SK-N-SH treated with all-trans-retinoic acid at 6 μM for 48 hours (cell line): ENCODE data around the gene LILRA5.

Source experiments
- ATAC-seq: fragments of 200-7000 bp; cut with Tn5 transposase; 3 replicates; pipeline ENCODE4 v1.9.1; 2020; ENCODE audit warnings: mild to moderate bottlenecking, moderate library complexity
- ARNTL ChIP-seq: fragments of 450-650 bp; formaldehyde crosslinking; IDR thresholded peaks from 2 replicates; pipeline ENCODE4 v1.5.0; 2020; ENCODE audit warnings: low read depth, mild to moderate bottlenecking, moderate library complexity, borderline replicate concordance
- BACH2 ChIP-seq: fragments of 250-450 bp; sonication (Bioruptor Pico); IDR thresholded peaks from 2 replicates; pipeline ENCODE4 v1.9.0; 2021; ENCODE audit warnings: mild to moderate bottlenecking, borderline replicate concordance
- CSDC2 ChIP-seq: fragments of 250-450 bp; sonication (Bioruptor Pico); IDR thresholded peaks from 2 replicates; pipeline ENCODE4 v1.5.0; 2020; ENCODE audit warnings: mild to moderate bottlenecking, moderate library complexity
- CSRNP3 ChIP-seq: fragments of 250-450 bp; sonication (Bioruptor Pico); IDR thresholded peaks from 2 replicates; pipeline ENCODE4 v1.5.1; 2021; ENCODE audit warnings: mild to moderate bottlenecking, moderate library complexity
- ESRRG ChIP-seq: fragments of 250-450 bp; sonication (Bioruptor Pico); IDR thresholded peaks from 2 replicates; pipeline ENCODE4 v1.6.1; 2021; ENCODE audit warnings: mild to moderate bottlenecking
- GLIS3 ChIP-seq: fragments of 250-450 bp; sonication (Bioruptor Pico); IDR thresholded peaks from 2 replicates; pipeline ENCODE4 v1.5.0; 2020; ENCODE audit warnings: mild to moderate bottlenecking, moderate library complexity
- ISL1 ChIP-seq: fragments of 250-450 bp; sonication (Bioruptor Pico); IDR thresholded peaks from 2 replicates; pipeline ENCODE4 v2.1.2; 2022; ENCODE audit warnings: mild to moderate bottlenecking, moderate library complexity
- OSR1 ChIP-seq: fragments of 250-450 bp; sonication (Bioruptor Pico); IDR thresholded peaks from 2 replicates; pipeline ENCODE4 v1.8.0; 2022; ENCODE audit warnings: moderate library complexity, mild to moderate bottlenecking, inconsistent platforms
- POU6F1 ChIP-seq: fragments of 250-450 bp; sonication (Bioruptor Pico); IDR thresholded peaks from 2 replicates; pipeline ENCODE4 v1.8.0; 2021; ENCODE audit warnings: low read depth, mild to moderate bottlenecking, moderate library complexity, borderline replicate concordance
- RARB ChIP-seq: fragments of 250-450 bp; sonication (Bioruptor Pico); IDR thresholded peaks from 2 replicates; pipeline ENCODE4 v1.8.0; 2021; ENCODE audit warnings: mild to moderate bottlenecking, moderate library complexity
- SNAI2 ChIP-seq: fragments of 250-450 bp; sonication (Bioruptor Pico); IDR thresholded peaks from 2 replicates; pipeline ENCODE4 v1.5.0; 2020; ENCODE audit warnings: mild to moderate bottlenecking, moderate library complexity
- TCF4 ChIP-seq: fragments of 250-450 bp; sonication (Bioruptor Pico); IDR thresholded peaks from 2 replicates; pipeline ENCODE4 v1.8.0; 2021; ENCODE audit warnings: mild to moderate bottlenecking, moderate library complexity, borderline replicate concordance
- TOX ChIP-seq: fragments of 250-450 bp; sonication (Bioruptor Pico); IDR thresholded peaks from 2 replicates; pipeline ENCODE4 v1.8.0; 2021; ENCODE audit warnings: mild to moderate bottlenecking, moderate library complexity, borderline replicate concordance
- ZC3H10 ChIP-seq: fragments of 250-450 bp; sonication (Bioruptor Pico); IDR thresholded peaks from 2 replicates; pipeline ENCODE4 v1.5.1; 2021; ENCODE audit warnings: mild to moderate bottlenecking, moderate library complexity
- ZFP3 ChIP-seq: fragments of 250-450 bp; sonication (Bioruptor Pico); IDR thresholded peaks from 2 replicates; pipeline ENCODE4 v1.5.0; 2020; ENCODE audit warnings: mild to moderate bottlenecking, moderate library complexity
- ZFP30 ChIP-seq: fragments of 450-650 bp; formaldehyde crosslinking; IDR thresholded peaks from 2 replicates; pipeline ENCODE4 v1.5.0; 2022; ENCODE audit warnings: mild to moderate bottlenecking, moderate library complexity
- ZNF565 ChIP-seq: fragments of 450-650 bp; formaldehyde crosslinking; conservative IDR thresholded peaks from 2 replicates; pipeline ENCODE4 v1.5.0; 2020; ENCODE audit warnings: low read depth, mild to moderate bottlenecking, moderate library complexity
- ZNF70 ChIP-seq: fragments of 450-650 bp; formaldehyde crosslinking; IDR thresholded peaks from 2 replicates; pipeline ENCODE4 v1.5.0; 2020; ENCODE audit warnings: mild to moderate bottlenecking, moderate library complexity
- ZNF8 ChIP-seq: fragments of 450-650 bp; formaldehyde crosslinking; IDR thresholded peaks from 2 replicates; pipeline ENCODE4 v1.5.0; 2020; ENCODE audit warnings: mild to moderate bottlenecking, moderate library complexity
- TF ChIP-seq, protein P1 (sequence below): fragments of 250-450 bp; sonication (Bioruptor Pico); IDR thresholded peaks from 2 replicates; pipeline ENCODE4 v1.5.0; 2020; ENCODE audit warnings: mild to moderate bottlenecking, moderate library complexity
- TF ChIP-seq, protein P2 (sequence below): fragments of 250-450 bp; sonication (Bioruptor Pico); IDR thresholded peaks from 2 replicates; pipeline ENCODE4 v1.8.0; 2020; ENCODE audit warnings: mild to moderate bottlenecking, moderate library complexity, borderline replicate concordance

The LILRA5 gene

DNA sequence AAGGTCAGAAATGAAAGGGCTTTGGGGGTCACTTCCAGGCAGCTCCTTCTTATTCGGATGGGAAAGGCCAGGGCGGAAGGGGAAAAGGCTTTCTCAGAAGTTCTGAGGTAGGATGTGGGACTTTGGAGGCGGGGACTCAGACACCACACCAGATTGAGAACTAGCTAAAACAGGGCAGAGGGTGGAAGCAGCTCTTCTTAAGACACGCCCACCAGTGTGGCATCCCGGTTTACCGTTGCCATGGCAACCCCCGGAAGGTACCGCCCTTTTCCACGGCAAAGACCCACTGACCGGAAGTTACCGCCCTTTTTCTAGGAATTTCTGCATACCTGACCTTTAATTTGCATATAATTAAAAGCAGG, 3.8 kb upstream of the LILRA5 start (continued):
- TF ChIP-seq POU6F1 (no peak), ISL1 (CRISPR knock-in tag) (no peak), ZNF70 (CRISPR knock-in tag) (no peak), ESRRG (CRISPR knock-in tag) (no peak), ARNTL (no peak), ZFP30 (no peak)
- TF ChIP-seq, all 23 proteins: peak for 0

DNA sequence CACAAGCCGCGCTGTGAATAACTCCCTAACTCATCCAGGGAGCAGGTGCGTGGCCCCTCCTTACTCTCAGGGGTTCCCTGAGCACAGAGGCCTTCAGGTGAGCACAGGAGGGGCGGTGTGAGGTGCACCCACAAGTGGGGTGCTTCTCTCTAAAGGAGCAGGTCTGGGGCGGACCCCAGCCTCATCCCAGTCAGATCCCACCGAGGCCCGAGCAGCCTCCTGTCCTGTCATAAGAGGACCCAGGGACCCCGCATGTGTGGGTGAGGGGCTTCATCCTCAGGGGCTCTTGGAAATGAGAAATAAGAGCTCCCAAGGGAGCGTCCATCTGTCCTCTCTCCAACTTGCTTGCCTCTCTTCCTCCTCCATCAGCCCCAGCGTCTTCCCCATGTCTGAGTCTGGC, 3.0 kb upstream of the LILRA5 start:
- ATAC-seq: no peak
- TF ChIP-seq CSRNP3 (CRISPR knock-in tag): no peak
- TF ChIP-seq ZNF565: no peak
- no peak for TF ChIP-seq ZNF8 (CRISPR knock-in tag)
- TF ChIP-seq ZC3H10 (CRISPR knock-in tag): no peak
- no peak for TF ChIP-seq ZFP3 (CRISPR knock-in tag)
- TF ChIP-seq TCF4: no peak
- no peak for TF ChIP-seq ARNTL
- no peak for TF ChIP-seq POU6F1
- TF ChIP-seq ISL1 (CRISPR knock-in tag): no peak
- TF ChIP-seq GLIS3 (CRISPR knock-in tag): no peak
- TF ChIP-seq TOX (CRISPR knock-in tag): no peak
- no peak for TF ChIP-seq OSR1
- TF ChIP-seq ESRRG (CRISPR knock-in tag): no peak
- TF ChIP-seq, protein P1, sequence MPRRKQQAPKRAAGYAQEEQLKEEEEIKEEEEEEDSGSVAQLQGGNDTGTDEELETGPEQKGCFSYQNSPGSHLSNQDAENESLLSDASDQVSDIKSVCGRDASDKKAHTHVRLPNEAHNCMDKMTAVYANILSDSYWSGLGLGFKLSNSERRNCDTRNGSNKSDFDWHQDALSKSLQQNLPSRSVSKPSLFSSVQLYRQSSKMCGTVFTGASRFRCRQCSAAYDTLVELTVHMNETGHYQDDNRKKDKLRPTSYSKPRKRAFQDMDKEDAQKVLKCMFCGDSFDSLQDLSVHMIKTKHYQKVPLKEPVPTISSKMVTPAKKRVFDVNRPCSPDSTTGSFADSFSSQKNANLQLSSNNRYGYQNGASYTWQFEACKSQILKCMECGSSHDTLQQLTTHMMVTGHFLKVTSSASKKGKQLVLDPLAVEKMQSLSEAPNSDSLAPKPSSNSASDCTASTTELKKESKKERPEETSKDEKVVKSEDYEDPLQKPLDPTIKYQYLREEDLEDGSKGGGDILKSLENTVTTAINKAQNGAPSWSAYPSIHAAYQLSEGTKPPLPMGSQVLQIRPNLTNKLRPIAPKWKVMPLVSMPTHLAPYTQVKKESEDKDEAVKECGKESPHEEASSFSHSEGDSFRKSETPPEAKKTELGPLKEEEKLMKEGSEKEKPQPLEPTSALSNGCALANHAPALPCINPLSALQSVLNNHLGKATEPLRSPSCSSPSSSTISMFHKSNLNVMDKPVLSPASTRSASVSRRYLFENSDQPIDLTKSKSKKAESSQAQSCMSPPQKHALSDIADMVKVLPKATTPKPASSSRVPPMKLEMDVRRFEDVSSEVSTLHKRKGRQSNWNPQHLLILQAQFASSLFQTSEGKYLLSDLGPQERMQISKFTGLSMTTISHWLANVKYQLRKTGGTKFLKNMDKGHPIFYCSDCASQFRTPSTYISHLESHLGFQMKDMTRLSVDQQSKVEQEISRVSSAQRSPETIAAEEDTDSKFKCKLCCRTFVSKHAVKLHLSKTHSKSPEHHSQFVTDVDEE (CRISPR knock-in tag): no peak
- TF ChIP-seq BACH2 (CRISPR knock-in tag): no peak
- TF ChIP-seq SNAI2 (CRISPR knock-in tag): no peak
- no peak for TF ChIP-seq ZNF70 (CRISPR knock-in tag)

- TF ChIP-seq POU6F1 (no peak), TOX (CRISPR knock-in tag) (no peak), ZNF565 (no peak), CSDC2 (CRISPR knock-in tag) (no peak), ZNF70 (CRISPR knock-in tag) (no peak), SNAI2 (CRISPR knock-in tag) (no peak), ISL1 (CRISPR knock-in tag) (no peak), CSRNP3 (CRISPR knock-in tag) (no peak), TCF4 (no peak), RARB (CRISPR knock-in tag) (no peak), ARNTL (no peak), ZFP3 (CRISPR knock-in tag) (no peak), GLIS3 (CRISPR knock-in tag) (no peak)
- TF ChIP-seq, protein P2, sequence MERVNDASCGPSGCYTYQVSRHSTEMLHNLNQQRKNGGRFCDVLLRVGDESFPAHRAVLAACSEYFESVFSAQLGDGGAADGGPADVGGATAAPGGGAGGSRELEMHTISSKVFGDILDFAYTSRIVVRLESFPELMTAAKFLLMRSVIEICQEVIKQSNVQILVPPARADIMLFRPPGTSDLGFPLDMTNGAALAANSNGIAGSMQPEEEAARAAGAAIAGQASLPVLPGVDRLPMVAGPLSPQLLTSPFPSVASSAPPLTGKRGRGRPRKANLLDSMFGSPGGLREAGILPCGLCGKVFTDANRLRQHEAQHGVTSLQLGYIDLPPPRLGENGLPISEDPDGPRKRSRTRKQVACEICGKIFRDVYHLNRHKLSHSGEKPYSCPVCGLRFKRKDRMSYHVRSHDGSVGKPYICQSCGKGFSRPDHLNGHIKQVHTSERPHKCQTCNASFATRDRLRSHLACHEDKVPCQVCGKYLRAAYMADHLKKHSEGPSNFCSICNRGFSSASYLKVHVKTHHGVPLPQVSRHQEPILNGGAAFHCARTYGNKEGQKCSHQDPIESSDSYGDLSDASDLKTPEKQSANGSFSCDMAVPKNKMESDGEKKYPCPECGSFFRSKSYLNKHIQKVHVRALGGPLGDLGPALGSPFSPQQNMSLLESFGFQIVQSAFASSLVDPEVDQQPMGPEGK (CRISPR knock-in tag): no peak
- ATAC-seq: no peak
These were observed 955 bp downstream of the LILRA5 start for GRCh38 chr19:54312011-54312410.
